ENCODE results near the gene RASD1. TPM values are rescaled to one million over a fixed set of nuclear protein-coding genes. Genes with fewer than 3 reads are reported as not detected.
A peak's percentile ranks its signal among the peaks of the same experiment; 100 is the strongest.

The RASD1 gene
- total and polyA plus RNA-seq, 4 donors: 3.2 to 14.6 (median 10.2) TPM

DNA sequence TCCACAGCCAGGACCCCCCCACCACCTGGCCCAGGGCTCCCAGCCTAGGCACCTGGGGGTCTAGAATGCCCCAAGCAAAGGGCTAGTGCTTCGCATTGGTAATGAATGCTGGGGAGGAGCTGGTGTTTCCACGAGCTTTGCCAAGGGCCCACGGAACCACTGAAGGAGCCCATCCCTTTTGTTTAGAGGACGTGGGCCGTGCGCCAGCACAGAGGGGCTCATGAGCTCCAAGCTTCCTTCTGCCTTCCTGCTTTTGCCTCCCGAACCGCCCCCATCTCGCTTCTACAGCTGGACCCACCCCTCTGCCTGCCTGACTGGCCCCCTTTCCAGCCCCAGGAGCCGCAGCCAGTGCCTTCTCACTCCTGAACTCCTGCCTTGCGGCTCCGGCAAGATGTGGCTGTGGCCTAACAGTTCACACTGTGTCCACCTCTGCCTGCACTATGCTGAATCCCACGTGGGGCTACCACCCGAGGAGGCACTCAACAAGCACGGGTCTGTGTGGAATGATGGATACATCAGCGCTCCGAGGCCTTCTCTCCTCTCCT lies 31.8 kb upstream of the RASD1 start:
- no peak overlapping the region for H3K27ac ChIP-seq (ENCODE audit: low read depth, low read length)
- no peak overlapping the region for H3K4me3 ChIP-seq (ENCODE audit: low read depth, low read length)
- WGBS (ENCODE audit: insufficient coverage): 67% methylated on average over 16 of the region's 17 CpGs
- H3K4me1 ChIP-seq (ENCODE audit: control insufficient read depth, insufficient read depth, low read length): peaks cover 24% of the 10 kb centered on the region
- peaks cover 8% of the 10 kb centered on the region for H3K36me3 ChIP-seq (ENCODE audit: control insufficient read depth, insufficient read depth, low read length)
- H3K9me3 ChIP-seq (ENCODE audit: control insufficient read depth, insufficient read depth, low read length): no peaks in the 10 kb centered on the region
- no peak for DNase-seq (ENCODE audit: low read depth in 4 of 6, low spot score in 6 of 6)
- no peaks in the 10 kb centered on the region for H3K27me3 ChIP-seq (ENCODE audit: control insufficient read depth, insufficient read depth, low read length)

DNA sequence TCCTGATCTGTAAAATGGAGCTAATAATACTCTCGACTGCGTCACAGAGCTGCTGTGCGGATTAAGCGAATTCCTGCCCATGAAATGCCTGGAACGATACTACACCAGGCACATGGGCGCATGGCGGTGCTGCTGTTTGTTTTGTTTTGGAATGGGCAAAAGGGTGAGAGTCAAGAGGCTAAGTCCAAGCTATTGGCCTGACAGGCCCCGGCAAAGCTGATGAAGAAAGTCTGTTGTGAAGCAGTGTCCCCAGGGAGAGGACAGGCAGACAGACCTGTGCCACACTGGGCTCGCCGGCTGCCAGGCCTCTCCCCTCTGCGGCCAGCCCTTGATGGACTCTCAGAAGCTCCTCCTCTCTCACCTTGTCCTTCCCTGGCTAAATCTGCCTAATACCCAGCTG lies 31.3 kb upstream of the RASD1 start:
- Histone ChIP-seq H3K27me3 (ENCODE audit: control insufficient read depth, insufficient read depth, low read length) (no peaks in the 10 kb centered on the region), H3K4me3 (ENCODE audit: low read depth, low read length) (no peak overlapping the region), H3K4me1 (ENCODE audit: control insufficient read depth, insufficient read depth, low read length) (peaks cover 28% of the 10 kb centered on the region), H3K27ac (ENCODE audit: low read depth, low read length) (no peak overlapping the region), H3K36me3 (ENCODE audit: control insufficient read depth, insufficient read depth, low read length) (peaks cover 8% of the 10 kb centered on the region), H3K9me3 (ENCODE audit: control insufficient read depth, insufficient read depth, low read length) (no peaks in the 10 kb centered on the region)
- 97% methylated on average over 8 of the region's 11 CpGs for WGBS (ENCODE audit: insufficient coverage)
- DNase-seq (ENCODE audit: low read depth in 4 of 6, low spot score in 6 of 6): no peak

- DNase-seq (ENCODE audit: low read depth in 4 of 6, low spot score in 6 of 6): no peak
- H3K27me3 ChIP-seq (ENCODE audit: control insufficient read depth, insufficient read depth, low read length): no peaks in the 10 kb centered on the region
- 58% methylated on average over 14 of the region's 14 CpGs for WGBS (ENCODE audit: insufficient coverage)
- H3K4me3 ChIP-seq (ENCODE audit: low read depth, low read length): no peak overlapping the region
- no peak overlapping the region for H3K27ac ChIP-seq (ENCODE audit: low read depth, low read length)
- no peaks in the 10 kb centered on the region for H3K9me3 ChIP-seq (ENCODE audit: control insufficient read depth, insufficient read depth, low read length)
- peaks cover 37% of the 10 kb centered on the region for H3K4me1 ChIP-seq (ENCODE audit: control insufficient read depth, insufficient read depth, low read length)
- H3K36me3 ChIP-seq (ENCODE audit: control insufficient read depth, insufficient read depth, low read length): peaks cover 13% of the 10 kb centered on the region
Measured at GRCh38 chr17:17526369-17526768, 30.2 kb upstream of the RASD1 start.

DNA sequence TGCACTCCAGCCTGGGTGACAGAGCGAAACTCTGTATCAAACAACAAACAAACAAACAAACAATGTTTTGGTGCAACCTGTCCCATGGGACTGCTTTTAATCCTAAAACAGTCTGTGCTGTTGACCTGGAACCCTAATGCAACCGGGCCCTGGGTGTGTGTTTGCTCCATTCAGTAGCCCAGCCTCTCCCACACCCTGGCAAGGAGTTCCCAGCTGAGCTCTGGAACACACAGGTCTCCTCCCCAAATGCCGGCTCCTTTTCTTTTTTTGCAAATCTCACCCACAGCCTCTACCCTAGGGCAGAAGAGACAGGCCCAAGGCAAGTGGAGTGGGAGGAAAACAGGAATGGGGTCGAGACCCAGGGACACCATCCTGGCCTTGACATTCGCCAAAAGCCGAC lies 29.8 kb upstream of the RASD1 start:
- WGBS (ENCODE audit: insufficient coverage): 84% methylated on average over 5 of the region's 6 CpGs
- Histone ChIP-seq H3K27ac (ENCODE audit: low read depth, low read length) (no peak overlapping the region), H3K4me1 (ENCODE audit: control insufficient read depth, insufficient read depth, low read length) (peaks cover 40% of the 10 kb centered on the region)

DNA sequence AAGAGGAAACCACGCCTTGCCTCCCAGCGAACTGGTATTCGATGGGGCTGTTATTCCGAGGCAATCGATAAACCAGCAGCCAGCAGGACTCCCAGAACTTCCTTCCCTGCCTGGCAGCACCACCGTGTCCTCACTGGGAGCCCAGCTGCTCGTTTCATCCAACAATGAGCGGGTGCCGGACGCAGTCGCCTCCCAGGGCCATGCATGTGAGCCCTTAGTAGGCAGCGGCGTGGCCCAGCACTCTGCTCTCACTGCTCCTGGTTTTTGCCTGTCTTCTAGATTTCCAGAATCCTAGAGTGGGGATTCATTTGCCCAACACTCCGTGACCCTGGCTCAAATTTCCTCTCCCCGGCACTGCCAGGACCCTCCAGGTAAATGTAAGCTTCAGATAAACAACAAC lies 29.1 kb upstream of the RASD1 start:
- H3K9me3 ChIP-seq (ENCODE audit: control insufficient read depth, insufficient read depth, low read length): no peaks in the 10 kb centered on the region
- 80% methylated on average over 12 of the region's 15 CpGs for WGBS (ENCODE audit: insufficient coverage)
- peaks cover 46% of the 10 kb centered on the region for H3K4me1 ChIP-seq (ENCODE audit: control insufficient read depth, insufficient read depth, low read length)
- H3K27me3 ChIP-seq (ENCODE audit: control insufficient read depth, insufficient read depth, low read length): no peaks in the 10 kb centered on the region
- H3K4me3 ChIP-seq (ENCODE audit: low read depth, low read length): no peak overlapping the region
- no peak for DNase-seq (ENCODE audit: low read depth in 4 of 6, low spot score in 6 of 6)
- peaks cover 24% of the 10 kb centered on the region for H3K36me3 ChIP-seq (ENCODE audit: control insufficient read depth, insufficient read depth, low read length)
- no peak overlapping the region for H3K27ac ChIP-seq (ENCODE audit: low read depth, low read length)

More for the DNA sequence above, 29.8 kb upstream of the RASD1 start:
- no peak for DNase-seq (ENCODE audit: low read depth in 4 of 6, low spot score in 6 of 6)
- Histone ChIP-seq H3K27me3 (ENCODE audit: control insufficient read depth, insufficient read depth, low read length) (no peaks in the 10 kb centered on the region), H3K9me3 (ENCODE audit: control insufficient read depth, insufficient read depth, low read length) (no peaks in the 10 kb centered on the region), H3K36me3 (ENCODE audit: control insufficient read depth, insufficient read depth, low read length) (peaks cover 18% of the 10 kb centered on the region), H3K4me3 (ENCODE audit: low read depth, low read length) (no peak overlapping the region)

GRCh38 chr17:17523731-17524490 lies 27.7 kb upstream of the RASD1 start:
- Histone ChIP-seq H3K4me1 (ENCODE audit: control insufficient read depth, insufficient read depth, low read length) (peaks cover 60% of the 10 kb centered on the region), H3K9me3 (ENCODE audit: control insufficient read depth, insufficient read depth, low read length) (no peaks in the 10 kb centered on the region), H3K36me3 (ENCODE audit: control insufficient read depth, insufficient read depth, low read length) (peaks cover 34% of the 10 kb centered on the region), H3K27me3 (ENCODE audit: control insufficient read depth, insufficient read depth, low read length) (no peaks in the 10 kb centered on the region), H3K4me3 (ENCODE audit: low read depth, low read length) (no peak overlapping the region), H3K27ac (ENCODE audit: low read depth, low read length) (peak overlapping the region; percentile 40)
- WGBS (ENCODE audit: insufficient coverage): 68% methylated on average over 17 of the region's 19 CpGs
- DNase-seq (ENCODE audit: low read depth in 4 of 6, low spot score in 6 of 6): no peak

GRCh38 chr17:17523001-17523730 lies 27.0 kb upstream of the RASD1 start:
- peaks cover 37% of the 10 kb centered on the region for H3K36me3 ChIP-seq (ENCODE audit: control insufficient read depth, insufficient read depth, low read length)
- no peak overlapping the region for H3K4me3 ChIP-seq (ENCODE audit: low read depth, low read length)
- peaks cover 58% of the 10 kb centered on the region for H3K4me1 ChIP-seq (ENCODE audit: control insufficient read depth, insufficient read depth, low read length)
- H3K27me3 ChIP-seq (ENCODE audit: control insufficient read depth, insufficient read depth, low read length): no peaks in the 10 kb centered on the region
- peak overlapping the region; percentile 40 for H3K27ac ChIP-seq (ENCODE audit: low read depth, low read length)
- DNase-seq (ENCODE audit: low read depth in 4 of 6, low spot score in 6 of 6): peak in 1 of 6 donors; percentile 61
- 41% methylated on average over 13 of the region's 14 CpGs for WGBS (ENCODE audit: insufficient coverage)
- H3K9me3 ChIP-seq (ENCODE audit: control insufficient read depth, insufficient read depth, low read length): no peaks in the 10 kb centered on the region

DNA sequence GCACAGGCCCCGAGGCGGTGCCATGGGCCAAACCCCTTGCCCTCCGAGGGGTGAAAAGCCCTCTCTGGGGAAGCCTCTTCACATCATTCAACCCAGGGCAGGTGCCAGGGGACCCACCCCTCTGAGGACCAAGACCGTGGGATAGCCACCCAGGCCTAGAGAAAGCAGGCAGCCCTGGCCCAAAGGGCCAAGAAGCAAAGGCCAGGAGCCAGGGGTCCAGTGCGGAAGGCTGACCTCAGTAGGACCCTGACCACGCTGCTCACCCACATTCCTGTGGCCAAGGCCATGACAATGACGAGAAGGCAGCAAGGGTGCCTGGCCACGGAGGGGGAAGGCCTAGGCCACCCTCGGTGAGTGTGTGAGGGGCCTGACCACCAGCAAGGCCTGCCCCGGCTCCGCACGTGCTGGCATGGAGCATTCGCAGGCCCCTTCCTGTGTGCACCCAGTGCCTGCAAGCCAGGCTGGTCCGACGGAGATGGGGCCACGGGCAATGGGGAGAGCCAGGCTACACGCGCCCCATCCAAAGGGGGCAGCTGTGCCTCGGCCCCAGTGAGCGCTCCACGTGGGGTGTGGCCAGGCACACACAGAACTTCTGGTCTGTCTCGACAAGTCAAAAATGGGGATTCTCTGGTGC lies 24.5 kb upstream of the RASD1 start:
- peaks cover 55% of the 10 kb centered on the region for H3K4me1 ChIP-seq (ENCODE audit: control insufficient read depth, insufficient read depth, low read length)

GRCh38 chr17:17519886-17520285 lies 23.7 kb upstream of the RASD1 start:
- Histone ChIP-seq H3K36me3 (ENCODE audit: control insufficient read depth, insufficient read depth, low read length) (peaks cover 49% of the 10 kb centered on the region), H3K4me1 (ENCODE audit: control insufficient read depth, insufficient read depth, low read length) (peaks cover 63% of the 10 kb centered on the region), H3K27ac (ENCODE audit: low read depth, low read length) (no peak overlapping the region), H3K27me3 (ENCODE audit: control insufficient read depth, insufficient read depth, low read length) (no peaks in the 10 kb centered on the region), H3K4me3 (ENCODE audit: low read depth, low read length) (no peak overlapping the region), H3K9me3 (ENCODE audit: control insufficient read depth, insufficient read depth, low read length) (no peaks in the 10 kb centered on the region)
- WGBS (ENCODE audit: insufficient coverage): 86% methylated on average over 9 of the region's 10 CpGs
- DNase-seq (ENCODE audit: low read depth in 4 of 6, low spot score in 6 of 6): no peak

More for the DNA sequence above, 24.5 kb upstream of the RASD1 start:
- DNase-seq (ENCODE audit: low read depth in 4 of 6, low spot score in 6 of 6): no peak
- Histone ChIP-seq H3K36me3 (ENCODE audit: control insufficient read depth, insufficient read depth, low read length) (peaks cover 50% of the 10 kb centered on the region), H3K27me3 (ENCODE audit: control insufficient read depth, insufficient read depth, low read length) (no peaks in the 10 kb centered on the region), H3K27ac (ENCODE audit: low read depth, low read length) (no peak overlapping the region), H3K9me3 (ENCODE audit: control insufficient read depth, insufficient read depth, low read length) (no peaks in the 10 kb centered on the region), H3K4me3 (ENCODE audit: low read depth, low read length) (no peak overlapping the region)
- WGBS (ENCODE audit: insufficient coverage): 94% methylated on average over 22 of the region's 22 CpGs

All from spinal cord (tissue), 10 donors.